Sciatic nerve (tissue), 2 donors: ENCODE results near the gene LDLR. TPM values are rescaled to one million over a fixed set of nuclear protein-coding genes. Genes with fewer than 3 reads are reported as not detected.

Experiments
- ATAC-seq: fragments of 200-7000 bp; cut with Tn5 transposase; one replicate; pipeline ENCODE4 v1.9.1; 2020; ENCODE audit warnings: mild to moderate bottlenecking, moderate library complexity
- DNase-seq: peaks from one replicate; pipeline ENCODE4 v3.0.0-alpha.2; 2020; ENCODE audit warnings: low spot score
- intact Hi-C: fragments of 100-400 bp; cut with DNase I; formaldehyde crosslinking; loops from one replicate; pipeline ENCODE4 v1.14.2; 2022
- total RNA-seq: library from RNA; stranded (reverse); fragmentation: NEBNext Ultra II Directional; extraction: Animal tissue kit (Norgen Biotek cat#: 25700); gene quantifications from one replicate; pipeline ENCODE4 v1.2.1, GENCODE V29; 2021
- donor health status: DM: no; HTN: no; CAD: no.
- donor health status: DM: no; HTN: no; CAD: no.

LDLR gene
- 155 TPM for total RNA-seq

DNA sequence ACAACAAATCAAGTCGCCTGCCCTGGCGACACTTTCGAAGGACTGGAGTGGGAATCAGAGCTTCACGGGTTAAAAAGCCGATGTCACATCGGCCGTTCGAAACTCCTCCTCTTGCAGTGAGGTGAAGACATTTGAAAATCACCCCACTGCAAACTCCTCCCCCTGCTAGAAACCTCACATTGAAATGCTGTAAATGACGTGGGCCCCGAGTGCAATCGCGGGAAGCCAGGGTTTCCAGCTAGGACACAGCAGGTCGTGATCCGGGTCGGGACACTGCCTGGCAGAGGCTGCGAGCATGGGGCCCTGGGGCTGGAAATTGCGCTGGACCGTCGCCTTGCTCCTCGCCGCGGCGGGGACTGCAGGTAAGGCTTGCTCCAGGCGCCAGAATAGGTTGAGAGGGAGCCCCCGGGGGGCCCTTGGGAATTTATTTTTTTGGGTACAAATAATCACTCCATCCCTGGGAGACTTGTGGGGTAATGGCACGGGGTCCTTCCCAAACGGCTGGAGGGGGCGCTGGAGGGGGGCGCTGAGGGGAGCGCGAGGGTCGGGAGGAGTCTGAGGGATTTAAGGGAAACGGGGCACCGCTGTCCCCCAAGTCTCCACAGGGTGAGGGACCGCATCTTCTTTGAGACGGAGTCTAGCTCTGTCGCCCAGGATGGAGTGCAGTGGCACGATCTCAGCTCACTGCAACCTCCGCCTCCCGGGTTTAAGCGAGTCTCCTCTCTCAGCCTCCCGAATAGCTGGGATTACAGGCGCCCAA lies at the start of gene LDLR:
LDLR (plus strand) TSS at position 210 of the 760 bp plus-strand sequence; CDS start at position 296, 86 bp downstream.
- ATAC-seq (peak; percentile 69), DNase-seq (peak; percentile 91)
- intact Hi-C loops, result no loop called here

DNA sequence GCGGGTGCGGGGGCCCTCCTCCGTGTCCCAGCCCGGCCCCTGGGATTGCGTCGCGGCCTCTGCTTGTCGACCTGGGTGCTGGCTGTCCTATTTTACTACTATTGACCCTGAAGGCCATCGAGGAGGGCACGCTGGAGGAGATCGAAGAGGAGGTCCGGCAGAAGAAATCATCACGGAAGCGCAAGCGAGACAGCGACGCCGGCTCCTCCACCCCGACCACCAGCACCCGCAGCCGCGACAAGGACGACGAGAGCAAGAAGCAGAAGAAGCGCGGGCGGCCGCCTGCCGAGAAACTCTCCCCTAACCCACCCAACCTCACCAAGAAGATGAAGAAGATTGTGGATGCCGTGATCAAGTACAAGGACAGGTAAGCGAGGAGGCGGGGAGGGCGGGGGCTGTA lies 48.1 kb upstream of the LDLR start:
- no peak for DNase-seq
- intact Hi-C loops, result no loop called here
- ATAC-seq, result no peak

DNA sequence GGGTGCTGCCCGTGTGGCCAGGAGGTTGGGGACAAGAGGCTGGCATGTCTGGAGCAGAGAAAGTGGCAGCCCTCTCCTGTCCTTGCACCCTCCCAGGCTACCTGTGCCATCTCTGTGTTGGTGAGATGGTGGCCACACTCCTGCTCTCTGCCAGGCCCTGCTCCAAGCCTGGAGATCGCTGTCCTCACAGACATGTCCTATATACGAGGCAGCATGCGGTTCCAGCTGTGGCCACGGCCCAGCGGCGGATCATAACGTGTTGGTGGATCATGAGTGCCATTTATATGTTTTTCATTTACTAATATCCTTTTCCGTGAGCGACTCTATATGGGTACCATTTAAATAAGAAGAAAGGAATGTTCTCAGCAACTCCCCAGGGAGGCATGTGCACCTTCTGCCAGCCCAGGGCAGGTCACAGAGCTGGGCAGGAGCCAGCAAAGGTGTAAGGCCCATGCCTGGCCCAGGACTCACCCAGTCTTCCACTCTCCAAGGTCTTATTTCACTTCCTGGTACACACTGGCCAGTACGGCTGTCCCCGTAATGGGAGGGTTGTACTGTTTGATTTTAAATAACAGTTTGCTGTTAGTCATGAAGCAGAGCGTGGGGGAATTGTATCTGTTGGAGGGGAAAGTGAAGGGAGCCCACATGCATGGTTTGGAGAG lies 47.2 kb upstream of the LDLR start:
- intact Hi-C loops, result no loop called here
- no peak for ATAC-seq
- DNase-seq, result no peak

DNA sequence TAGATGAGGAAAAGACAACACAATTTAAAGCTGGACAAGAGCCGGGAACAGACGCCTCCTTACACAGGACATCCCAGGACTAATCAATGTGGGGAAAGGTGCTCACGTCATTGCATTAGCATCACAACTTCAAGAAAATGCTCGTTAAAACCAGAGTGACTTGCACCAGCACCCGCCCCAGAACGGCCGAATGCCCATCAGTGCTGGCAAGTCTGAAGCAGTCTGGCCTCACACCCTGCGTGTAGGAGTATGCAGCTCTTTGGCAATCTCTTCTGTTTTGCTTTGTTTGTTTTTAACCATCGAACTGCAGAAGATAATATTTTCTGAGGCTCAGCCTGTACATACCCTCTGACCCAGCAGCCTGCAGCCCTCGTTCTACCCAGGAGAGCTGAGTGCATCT lies 44.8 kb upstream of the LDLR start:
- intact Hi-C loops, result no loop called here
- ATAC-seq (no peak), DNase-seq (no peak)

DNA sequence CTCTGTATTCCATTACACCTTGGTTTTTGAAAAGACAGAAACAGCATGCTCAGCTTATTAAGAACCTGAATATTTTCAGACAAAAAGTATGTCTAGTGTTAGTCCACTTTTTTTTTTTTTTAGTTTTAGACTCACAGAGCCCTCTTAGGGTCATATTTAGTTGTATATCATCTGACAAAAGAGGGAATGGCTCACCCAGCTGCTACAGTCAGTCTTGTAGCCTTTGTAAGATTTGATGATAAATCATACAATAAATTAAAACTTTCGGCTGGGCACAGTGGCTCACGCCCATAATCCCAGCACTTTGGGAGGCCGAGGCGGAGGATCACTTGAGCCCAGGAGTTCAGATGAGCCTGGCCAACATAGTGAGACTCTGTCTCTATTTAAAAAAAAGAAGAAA lies 43.7 kb upstream of the LDLR start:
- no peak for ATAC-seq
- DNase-seq, result no peak
- intact Hi-C loops, result no loop called here

DNA sequence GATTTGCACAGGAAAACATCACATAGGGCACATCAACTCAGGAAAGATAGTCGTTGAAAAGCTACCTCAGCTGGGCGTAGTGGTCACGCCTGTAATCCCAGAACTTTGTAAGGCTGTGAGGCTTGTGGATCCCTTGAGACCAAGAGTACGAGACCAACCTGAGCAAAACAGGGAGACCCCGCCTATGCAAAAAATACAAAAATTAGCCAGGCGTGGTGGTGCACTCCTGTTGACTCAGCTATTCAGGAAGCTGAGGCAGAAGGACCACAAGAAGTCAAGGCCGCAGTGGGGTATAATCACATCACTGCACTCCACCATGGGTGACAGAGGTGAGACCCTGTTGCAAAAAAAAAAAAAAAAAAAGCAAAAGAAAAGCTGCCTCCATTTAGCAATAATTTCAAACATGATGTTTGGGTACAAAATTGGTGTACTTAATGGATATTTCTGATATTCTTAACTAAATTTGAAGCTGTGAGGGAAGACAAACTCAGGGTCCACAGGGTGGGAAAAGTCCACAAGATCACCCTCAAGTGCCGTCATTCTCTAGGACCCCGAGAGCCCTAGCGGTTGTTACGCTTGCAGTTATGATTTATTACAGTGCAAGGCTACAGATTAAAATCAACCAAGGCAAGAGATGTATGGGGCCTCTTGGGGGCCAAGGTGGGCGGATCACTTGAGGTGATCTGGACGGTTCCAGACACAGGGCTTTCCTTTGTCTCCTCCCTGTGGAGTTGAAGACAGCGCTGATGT lies 42.5 kb upstream of the LDLR start:
- intact Hi-C loops, result no loop called here
- no peak for DNase-seq
- ATAC-seq, result no peak

DNA sequence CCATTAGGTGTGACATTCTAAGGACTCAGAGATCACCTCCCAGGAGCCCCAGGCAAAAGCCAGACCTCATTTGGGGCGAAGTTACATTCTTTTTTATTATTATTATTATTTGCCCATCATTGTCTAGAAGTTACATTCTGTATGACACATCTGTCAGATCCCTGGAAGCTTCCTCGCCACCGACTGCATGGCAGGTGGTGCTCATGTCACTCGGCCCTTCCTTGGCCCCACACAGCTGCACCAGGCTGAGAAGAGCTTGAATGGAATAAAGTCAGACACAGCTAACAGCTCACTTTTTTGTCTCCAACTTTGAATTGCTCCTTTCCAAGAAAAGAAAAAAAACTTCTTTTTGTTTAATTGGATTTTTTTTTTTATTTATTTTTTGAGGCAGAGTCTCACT lies 41.4 kb upstream of the LDLR start:
- no peak for ATAC-seq

DNA sequence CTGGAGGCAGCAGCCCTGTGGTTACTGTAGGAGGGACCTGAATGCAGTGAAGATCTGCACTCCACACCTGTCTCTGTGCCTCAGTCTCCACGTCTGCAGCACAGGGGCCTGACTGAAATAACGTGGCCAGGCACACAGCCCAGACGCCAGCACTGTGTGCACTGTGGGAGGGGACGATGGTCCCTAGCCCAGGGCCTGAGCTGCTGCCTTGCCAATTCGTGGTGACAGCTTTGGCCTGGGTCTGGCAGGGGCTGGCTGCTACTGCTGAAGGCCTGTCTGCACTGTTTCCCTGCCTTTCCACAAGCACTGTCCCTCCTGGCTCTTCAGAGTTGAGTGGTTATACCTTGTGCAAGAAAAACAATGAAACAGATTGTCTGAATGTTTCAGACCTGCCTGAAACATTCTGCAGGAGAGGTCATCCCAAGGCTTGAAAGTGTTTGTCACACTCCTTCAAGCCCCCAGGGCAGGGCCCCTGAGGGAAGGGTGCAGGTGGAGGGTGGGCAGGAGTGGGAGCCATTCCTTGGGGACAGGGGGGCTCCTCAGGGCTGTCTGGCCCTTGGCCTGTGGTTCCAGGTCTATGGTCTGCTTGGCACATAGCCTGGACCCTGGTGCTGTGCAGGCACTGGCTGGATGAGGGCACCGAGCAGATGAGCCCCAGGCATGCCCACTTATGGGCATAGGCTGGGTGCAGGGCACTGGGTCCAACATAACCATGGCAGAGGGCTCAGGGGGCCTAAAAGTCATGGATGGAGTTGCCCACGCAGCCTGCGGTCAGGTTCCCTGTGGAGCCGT lies 38.7 kb upstream of the LDLR start:
- no peak for ATAC-seq
- intact Hi-C loops, result no loop called here
- DNase-seq, result no peak

More for the DNA sequence above, 41.4 kb upstream of the LDLR start:
- intact Hi-C loops, result no loop called here
- no peak for DNase-seq

DNA sequence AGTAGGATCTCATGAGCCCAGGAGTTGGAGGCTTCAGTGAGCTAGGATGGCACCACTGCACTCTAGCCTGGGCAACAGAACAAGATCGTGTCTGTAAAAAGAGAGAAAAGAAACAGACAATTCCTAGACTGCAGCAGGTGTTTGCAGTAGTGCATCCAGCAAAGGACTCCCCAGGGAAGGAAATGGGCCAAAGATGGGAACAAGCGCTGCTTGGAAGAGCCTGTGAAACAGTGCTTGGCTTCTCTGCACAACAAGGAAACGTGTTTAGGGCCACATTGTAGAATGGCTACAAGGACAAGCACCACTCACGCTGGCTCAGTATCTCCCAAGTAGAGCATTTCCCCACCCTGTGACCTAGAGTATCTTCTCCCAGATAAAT lies 35.5 kb upstream of the LDLR start:
- intact Hi-C loops, result no loop called here
- DNase-seq (no peak), ATAC-seq (no peak)

DNA sequence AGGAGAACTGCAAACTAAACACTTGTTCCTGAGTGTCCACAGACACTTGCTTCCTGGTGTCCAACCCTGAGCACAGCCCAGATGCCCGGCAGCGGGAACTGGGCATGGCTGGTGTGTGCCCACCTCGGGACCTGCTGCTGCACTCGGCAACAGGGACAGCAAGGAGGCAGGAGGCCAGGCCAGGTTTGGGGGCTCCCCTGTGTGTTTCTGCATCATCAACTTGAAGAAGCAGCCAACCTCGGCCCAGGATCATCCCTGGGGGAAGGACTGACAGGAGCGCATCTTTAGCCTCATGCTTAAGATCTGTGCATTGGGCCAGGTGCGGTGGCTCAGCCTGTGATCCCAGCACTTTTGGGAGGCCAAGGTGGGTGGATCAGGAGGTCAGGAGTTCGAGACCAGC lies 35.1 kb upstream of the LDLR start:
- DNase-seq (no peak), ATAC-seq (no peak)
- intact Hi-C loops, result no loop called here

DNA sequence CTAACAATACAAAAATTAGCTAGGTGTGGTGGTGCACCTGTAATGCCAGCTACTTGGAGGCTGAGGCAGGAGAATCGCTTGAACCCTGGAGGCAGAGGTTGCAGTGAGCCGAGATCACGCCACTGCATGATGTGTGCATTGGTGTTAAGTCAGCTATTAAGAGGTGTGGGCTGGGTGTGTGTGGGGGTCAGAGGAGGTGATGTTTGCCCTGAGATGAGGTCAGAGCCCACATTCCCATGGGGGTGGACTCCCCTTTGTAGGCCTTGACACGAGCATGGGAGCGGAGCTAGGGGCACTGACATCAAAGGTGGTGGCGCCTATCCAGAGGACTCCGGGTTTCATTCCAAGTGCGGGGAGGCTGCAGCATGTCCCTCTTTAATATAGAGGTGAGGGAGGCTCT lies 34.6 kb upstream of the LDLR start:
- DNase-seq (no peak), ATAC-seq (no peak)
- intact Hi-C loops, result no loop called here

DNA sequence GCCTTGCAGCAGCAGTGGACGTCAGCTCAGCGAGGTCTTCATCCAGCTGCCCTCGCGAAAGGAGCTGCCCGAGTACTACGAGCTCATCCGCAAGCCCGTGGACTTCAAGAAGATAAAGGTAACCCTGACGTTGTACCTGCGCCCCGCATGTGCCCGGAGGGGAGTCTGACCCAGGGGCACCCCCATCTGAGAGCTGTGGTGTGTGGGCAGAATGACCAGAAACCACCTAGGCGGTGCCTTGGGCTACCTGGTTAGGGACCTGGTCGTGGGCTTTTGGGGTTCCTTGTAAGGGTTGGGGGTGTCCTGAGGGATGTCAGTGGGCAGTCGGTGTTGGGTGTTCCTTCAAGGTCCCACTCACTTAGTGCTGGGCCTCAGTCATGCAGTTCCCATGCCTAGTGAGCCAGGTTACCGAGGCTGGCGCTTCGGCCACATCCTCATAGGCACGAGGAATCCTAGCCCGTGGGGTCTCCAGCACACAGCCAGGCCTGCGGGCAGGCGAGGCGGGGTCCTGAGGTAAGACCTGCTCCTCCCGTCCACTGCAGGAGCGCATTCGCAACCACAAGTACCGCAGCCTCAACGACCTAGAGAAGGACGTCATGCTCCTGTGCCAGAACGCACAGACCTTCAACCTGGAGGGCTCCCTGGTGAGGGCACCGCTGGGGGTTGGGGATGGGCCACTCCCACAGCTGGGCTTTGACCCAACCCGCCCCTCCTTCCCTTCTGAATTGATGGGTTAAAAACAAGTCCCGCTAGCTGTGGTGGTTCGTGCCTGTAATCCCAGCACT lies 30.8 kb upstream of the LDLR start:
- no peak for DNase-seq
- intact Hi-C loops, result no loop called here
- ATAC-seq, result no peak

DNA sequence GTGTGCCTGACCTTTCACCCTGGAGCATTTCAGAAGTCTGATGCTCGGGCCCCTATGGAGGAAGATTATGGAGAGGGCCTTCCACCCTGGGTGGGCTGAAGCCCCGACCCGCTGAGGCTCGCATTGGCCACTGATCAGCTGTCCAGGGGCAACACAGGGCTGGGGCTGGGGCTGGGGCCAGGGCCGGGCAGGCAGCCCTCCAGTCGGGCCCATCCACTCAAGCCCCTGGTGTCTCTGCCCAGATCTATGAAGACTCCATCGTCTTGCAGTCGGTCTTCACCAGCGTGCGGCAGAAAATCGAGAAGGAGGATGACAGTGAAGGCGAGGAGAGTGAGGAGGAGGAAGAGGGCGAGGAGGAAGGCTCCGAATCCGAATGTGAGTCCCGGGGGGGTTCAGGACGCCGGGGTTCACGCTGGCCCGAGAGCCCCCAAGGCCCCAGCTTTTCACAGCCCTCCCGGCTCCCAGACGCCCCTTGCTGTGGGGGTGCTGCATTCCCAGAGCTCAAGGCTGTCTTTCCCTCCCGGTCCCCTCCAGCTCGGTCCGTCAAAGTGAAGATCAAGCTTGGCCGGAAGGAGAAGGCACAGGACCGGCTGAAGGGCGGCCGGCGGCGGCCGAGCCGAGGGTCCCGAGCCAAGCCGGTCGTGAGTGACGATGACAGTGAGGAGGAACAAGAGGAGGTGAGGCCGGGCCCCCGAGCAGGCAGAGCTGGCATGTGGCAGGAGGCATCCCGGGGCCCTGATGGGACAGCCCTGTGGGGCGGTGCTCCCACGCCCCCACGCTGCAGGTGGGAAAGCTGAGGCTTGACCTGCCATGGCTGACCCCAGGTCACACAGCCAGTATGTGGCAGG lies 29.5 kb upstream of the LDLR start:
- DNase-seq (no peak), ATAC-seq (no peak)
- intact Hi-C loops, result no loop called here

DNA sequence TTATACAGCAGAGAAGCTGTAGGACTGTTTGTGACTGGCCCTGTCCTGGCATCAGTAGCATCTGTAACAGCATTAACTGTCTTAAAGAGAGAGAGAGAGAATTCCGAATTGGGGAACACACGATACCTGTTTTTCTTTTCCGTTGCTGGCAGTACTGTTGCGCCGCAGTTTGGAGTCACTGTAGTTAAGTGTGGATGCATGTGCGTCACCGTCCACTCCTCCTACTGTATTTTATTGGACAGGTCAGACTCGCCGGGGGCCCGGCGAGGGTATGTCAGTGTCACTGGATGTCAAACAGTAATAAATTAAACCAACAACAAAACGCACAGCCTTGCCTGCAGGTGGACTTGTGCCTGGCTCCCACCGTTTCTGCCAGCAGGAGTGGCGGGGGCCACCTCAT lies 27.3 kb upstream of the LDLR start:
- ATAC-seq (no peak), DNase-seq (no peak)
- intact Hi-C loops, result no loop called here

DNA sequence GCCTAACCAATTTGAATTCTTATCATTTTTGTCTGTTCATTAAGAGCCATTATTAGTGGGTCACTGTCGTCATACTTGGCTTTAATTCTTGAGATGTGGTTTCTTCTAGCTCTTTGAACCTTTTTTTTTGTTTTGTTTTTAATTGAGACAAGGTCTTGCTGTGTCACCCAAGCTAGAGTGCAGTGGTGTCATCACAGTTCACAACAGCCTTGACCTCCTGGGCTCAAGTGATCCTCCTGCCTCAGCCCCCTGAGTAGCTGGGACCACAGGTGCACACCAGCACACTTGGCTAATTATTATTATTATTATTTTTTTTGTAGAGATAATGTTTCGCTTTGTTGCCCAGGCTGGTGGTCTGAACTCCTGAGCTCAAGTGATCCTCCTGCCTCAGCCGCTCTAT lies 25.8 kb upstream of the LDLR start:
- intact Hi-C loops, result no loop called here
- DNase-seq (no peak), ATAC-seq (no peak)

DNA sequence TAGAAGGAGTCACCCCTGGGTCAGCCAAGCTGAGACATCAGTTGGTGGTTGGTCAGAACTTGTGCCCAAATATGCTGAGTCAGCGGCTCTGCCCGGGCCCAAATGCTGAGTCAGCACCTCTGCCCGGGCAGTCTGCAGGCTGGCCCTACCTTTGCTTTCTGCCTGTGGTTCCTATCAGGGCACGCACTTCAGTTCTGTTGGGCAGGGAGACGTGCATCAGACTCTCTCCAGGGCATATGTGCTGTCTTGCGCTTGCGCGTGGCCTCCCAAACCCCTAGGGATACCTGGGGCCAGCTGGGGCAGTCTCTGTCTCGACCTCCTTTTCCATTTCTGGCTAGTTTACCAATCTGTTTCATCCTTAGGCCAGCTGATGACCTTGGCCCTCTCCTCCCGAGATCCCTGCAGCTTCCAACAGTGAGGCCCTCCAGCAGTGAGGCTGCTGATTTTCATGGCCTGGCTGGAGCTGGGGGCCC lies 24.4 kb upstream of the LDLR start:
- DNase-seq (no peak), ATAC-seq (peak; percentile 31)
- intact Hi-C loops, result no loop called here

DNA sequence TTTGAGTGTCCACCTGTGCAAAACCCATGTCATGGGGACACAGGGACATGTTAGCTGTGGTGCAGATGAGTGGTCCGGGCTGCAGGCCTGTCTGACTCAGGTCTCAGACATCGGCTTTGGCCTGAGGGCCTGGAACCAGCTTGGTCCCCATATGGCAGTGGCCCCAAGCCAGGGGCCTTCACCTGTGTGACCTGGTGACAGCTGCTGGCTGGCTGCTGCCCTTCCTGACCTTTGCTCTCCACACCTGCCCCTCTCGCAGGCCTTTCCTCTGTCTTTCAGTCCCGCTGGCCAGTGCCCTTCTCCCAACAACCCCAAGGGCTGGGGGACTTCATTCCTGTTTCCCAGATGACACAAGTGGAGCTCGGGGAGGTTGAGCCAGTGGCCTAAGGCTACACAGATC lies 22.9 kb upstream of the LDLR start:
- ATAC-seq (no peak), DNase-seq (no peak)
- intact Hi-C loops, result no loop called here
